Gastrocnemius medialis (tissue), 4 donors: Measurements from ENCODE around the gene EREG.

Experiments used
- CTCF ChIP-seq, 5 experiments: fragments of 450-650 bp in 3 of 5; fragments of 200-600 bp in 2 of 5; sonication (generic) in 2 of 5; IDR thresholded peaks in 4 of 5; conservative IDR thresholded peaks in 1 of 5; 1 replicate in 4 of 5; 2 replicates in 1 of 5; pipeline ENCODE4 v1.5.1; 2016 to 2019; ENCODE audit warnings: antibody characterized with exemption in 5 of 5, mild to moderate bottlenecking in 3 of 5, moderate library complexity in 3 of 5
- POLR2A ChIP-seq, 2 donors: fragments of 450-650 bp; IDR thresholded peaks; one replicate each; pipeline ENCODE4 v1.6.1; 2017; ENCODE audit warnings: antibody characterized with exemption in 2 of 2, mild to moderate bottlenecking in 2 of 2, moderate library complexity in 2 of 2

DNA sequence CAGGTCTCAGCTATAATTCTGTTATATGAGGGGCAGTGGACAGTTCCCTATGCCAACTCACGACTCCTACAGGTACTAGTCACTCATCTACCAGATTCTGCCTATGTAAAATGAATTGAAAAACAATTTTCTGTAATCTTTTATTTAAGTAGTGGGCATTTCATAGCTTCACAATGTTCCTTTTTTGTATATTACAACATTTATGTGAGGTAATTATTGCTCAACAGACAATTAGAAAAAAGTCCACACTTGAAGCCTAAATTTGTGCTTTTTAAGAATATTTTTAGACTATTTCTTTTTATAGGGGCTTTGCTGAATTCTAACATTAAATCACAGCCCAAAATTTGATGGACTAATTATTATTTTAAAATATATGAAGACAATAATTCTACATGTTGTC, 20.4 kb downstream of the EREG start:
- TF ChIP-seq CTCF (IDR thresholded peaks at IDR 0.05 in 4 of 5, conservative IDR thresholded peaks at IDR 0.05 in 1 of 5) (no peak), POLR2A (IDR thresholded peaks at IDR 0.05) (no peak)
